HG03025 (cell line): ENCODE measurements around the gene ARMC2.
"Not testable (repeated sequence)": the region's sequence is repeated elsewhere in the genome, so short reads cannot be mapped to it uniquely, and the experiment has no call there.

Experiments used
- ATAC-seq: cut with Tn5 transposase; IDR thresholded peaks from one replicate; pipeline ENCODE4 v1.9.1; 2021; ENCODE audit warnings: mild to moderate bottlenecking, moderate library complexity; ENCODE audit not compliant: unreplicated experiment, low FRiP score

The ARMC2 gene

GRCh38 chr6:108866798-108867197 is 18.6 kb downstream of the ARMC2 start:
- ATAC-seq, result no peak

GRCh38 chr6:108868647-108869046 is 20.4 kb downstream of the ARMC2 start:
- no peak for ATAC-seq

- ATAC-seq, result no peak
Measured at GRCh38 chr6:108869876-108870275, 21.7 kb downstream of the ARMC2 start.

GRCh38 chr6:108870357-108870756 is 22.1 kb downstream of the ARMC2 start:
- ATAC-seq, result no peak

- ATAC-seq, result no peak
Measured at GRCh38 chr6:108872141-108872557, 23.9 kb downstream of the ARMC2 start.

GRCh38 chr6:108872575-108872974 is 24.4 kb downstream of the ARMC2 start:
- ATAC-seq, result no peak

GRCh38 chr6:108873251-108873650 is 25.0 kb downstream of the ARMC2 start:
- no peak for ATAC-seq

GRCh38 chr6:108873971-108874370 is 25.7 kb downstream of the ARMC2 start:
- ATAC-seq, result no peak

GRCh38 chr6:108874470-108875160 is 26.4 kb downstream of the ARMC2 start:
- peak; percentile 56 for ATAC-seq

- ATAC-seq, result peak; percentile 14
Measured at GRCh38 chr6:108875161-108875555, 26.9 kb downstream of the ARMC2 start.

- no peak for ATAC-seq
Measured at GRCh38 chr6:108877046-108877751, 29.0 kb downstream of the ARMC2 start.

GRCh38 chr6:108878942-108879341 is 30.7 kb downstream of the ARMC2 start:
- no peak for ATAC-seq

GRCh38 chr6:108883172-108883571 is 35.0 kb downstream of the ARMC2 start:
- peak; percentile 79 for ATAC-seq

- no peak for ATAC-seq
Measured at GRCh38 chr6:108884211-108885059, 36.2 kb downstream of the ARMC2 start.

- no peak for ATAC-seq
Measured at GRCh38 chr6:108888052-108888451, 39.8 kb downstream of the ARMC2 start.

GRCh38 chr6:108888745-108889144 is 40.5 kb downstream of the ARMC2 start:
- no peak for ATAC-seq

GRCh38 chr6:108890898-108891297 is 42.7 kb downstream of the ARMC2 start:
- ATAC-seq, result not testable (repeated sequence)

- ATAC-seq, result no peak
Measured at GRCh38 chr6:108895571-108895970, 47.3 kb downstream of the ARMC2 start.

GRCh38 chr6:108896111-108896661 is 48.0 kb downstream of the ARMC2 start:
- ATAC-seq, result no peak

GRCh38 chr6:108897371-108897770 is 49.1 kb downstream of the ARMC2 start:
- ATAC-seq, result no peak

GRCh38 chr6:108902382-108902792 is 54.2 kb downstream of the ARMC2 start:
- ATAC-seq, result no peak
